HepG2 (cell line): ENCODE data around the gene SLC16A7. TPM values are rescaled to one million over a fixed set of nuclear protein-coding genes. Genes with fewer than 3 reads are reported as not detected.

Experiments
- ATAC-seq: fragments of 200-7000 bp; cut with Tn5 transposase; 3 replicates; pipeline ENCODE4 v1.9.1; 2020; ENCODE audit warnings: mild to moderate bottlenecking, moderate library complexity
- BruUV-seq: library from RNA; stranded (reverse); fragments of 400-500 nt; replicated peaks from 2 replicates; lab custom pipeline; 2021; lab: Mats Ljungman, UMichigan
- CTCF ChIA-PET: fragments of 300-600 bp; formaldehyde crosslinking; extraction: SDS; loops from one replicate; lab custom pipeline; 2021; ENCODE audit warnings: low total read pairs, inconsistent platforms, low intra/inter-chr PET ratio; lab: Yijun Ruan, JAX
- POLR2A ChIA-PET: fragments of 350-600 bp; sonication (Branson Sonifier 250); formaldehyde crosslinking; loops from one replicate; lab custom pipeline; 2020; ENCODE audit warnings: antibody characterized with exemption, inconsistent platforms; lab: Yijun Ruan, JAX
- DNase-seq: peaks from one replicate; pipeline ENCODE4 v3.0.0-alpha.2; 2015; ENCODE audit warnings: low spot score
- FAIRE-seq: peaks from 3 replicates; lab custom pipeline; 2011; peaks lifted over from hg19 to GRCh38; lab: Jason Lieb, UNC
- H2AFZ ChIP-seq: one replicate; pipeline ENCODE4 v1.6.1; 2011; ENCODE audit warnings: low read length, inconsistent platforms
- H3K27ac ChIP-seq: fragments of 300-600 bp; 3 replicates; pipeline ENCODE4 v1.8.0; 2011; ENCODE audit warnings: mixed run types, mild to moderate bottlenecking, mixed read lengths, low read length, inconsistent platforms; ENCODE audit not compliant: insufficient read depth; ENCODE audit errors: extremely low read length
- H3K27me3 ChIP-seq, 2 experiments: fragments of 200-600 bp in 1 of 2; 2 replicates in 1 of 2; 3 replicates in 1 of 2; pipeline versions ENCODE4 v1.6.0 to v1.8.0; 2011; ENCODE audit warnings: low read length in 2 of 2, mild to moderate bottlenecking in 2 of 2, moderate library complexity in 2 of 2, inconsistent platforms in 1 of 2; ENCODE audit not compliant: insufficient read depth in 2 of 2, control insufficient read depth in 1 of 2
- H3K36me3 ChIP-seq, 2 experiments: fragments of 200-600 bp in 1 of 2; replicated peaks in 1 of 2; 2 replicates in 1 of 2; 3 replicates in 1 of 2; pipeline versions ENCODE4 v1.5.1 to v1.8.0; 2011; ENCODE audit warnings: low read length in 2 of 2, inconsistent platforms in 1 of 2; ENCODE audit not compliant: insufficient read depth in 2 of 2, control insufficient read depth in 1 of 2
- H3K4me1 ChIP-seq: 2 replicates; pipeline ENCODE4 v1.5.1; 2012; ENCODE audit warnings: low read length, inconsistent platforms; ENCODE audit not compliant: insufficient read depth
- H3K4me2 ChIP-seq: 2 replicates; pipeline ENCODE4 v1.6.0; 2011; ENCODE audit warnings: low read depth, low read length, inconsistent platforms
- H3K4me3 ChIP-seq, 3 experiments: fragments of 200-600 bp in 1 of 3; sonication (generic), shearing (Covaris generic) in 1 of 3; replicated peaks in 1 of 3; 2 replicates each; pipeline ENCODE4 v1.5.1; 2011 to 2016; ENCODE audit warnings: low read length in 3 of 3, inconsistent platforms in 2 of 3, low read depth in 2 of 3, mild to moderate bottlenecking in 2 of 3, control low read depth in 1 of 3, mixed read lengths in 1 of 3; ENCODE audit not compliant: insufficient read depth in 1 of 3
- H3K79me2 ChIP-seq: one replicate; pipeline ENCODE4 v1.6.1; 2011; ENCODE audit warnings: low read length, inconsistent platforms; ENCODE audit not compliant: insufficient read depth
- H3K9ac ChIP-seq: 2 replicates; pipeline ENCODE4 v1.6.0; 2011; ENCODE audit warnings: mild to moderate bottlenecking, low read depth, low read length, inconsistent platforms; ENCODE audit not compliant: insufficient read depth
- H3K9me3 ChIP-seq: 2 replicates; pipeline ENCODE4 v1.5.1; 2012; ENCODE audit warnings: mild to moderate bottlenecking, low read length
- H4K20me1 ChIP-seq: 2 replicates; pipeline ENCODE4 v1.6.0; 2011; ENCODE audit warnings: inconsistent platforms, mild to moderate bottlenecking, low read length, moderate library complexity; ENCODE audit not compliant: insufficient read depth
- CEBPB ChIP-seq: IDR thresholded peaks from 2 replicates; pipeline ENCODE4 v1.6.1; 2011; ENCODE audit warnings: low read depth, low read length, improper control_type of control experiment, borderline replicate concordance
- CEBPG ChIP-seq: IDR thresholded peaks from 2 replicates; pipeline ENCODE4 v1.6.1; 2016
- DPF2 ChIP-seq: sonication (generic); formaldehyde crosslinking; IDR thresholded peaks from 2 replicates; pipeline ENCODE4 v1.4.0; 2020; ENCODE audit warnings: mild to moderate bottlenecking, low read depth, missing genetic modification reagents, borderline replicate concordance
- ELF3 ChIP-seq: IDR thresholded peaks from 2 replicates; pipeline ENCODE4 v1.6.1; 2016; ENCODE audit warnings: missing genetic modification reagents, missing compliant biosample characterization
- FOXP4 ChIP-seq: sonication (generic); formaldehyde crosslinking; IDR thresholded peaks from 2 replicates; pipeline ENCODE4 v1.4.0; 2020; ENCODE audit warnings: missing genetic modification reagents
- GFI1 ChIP-seq: sonication (generic); formaldehyde crosslinking; IDR thresholded peaks from 2 replicates; pipeline ENCODE4 v1.5.0; 2020; ENCODE audit warnings: missing genetic modification reagents, mild to moderate bottlenecking, borderline replicate concordance
- GMEB2 ChIP-seq: IDR thresholded peaks from 2 replicates; pipeline ENCODE4 v1.6.1; 2016; ENCODE audit warnings: missing biosample characterization, missing genetic modification reagents, low read depth
- HNF4A ChIP-seq: sonication (generic); formaldehyde crosslinking; IDR thresholded peaks from 2 replicates; pipeline ENCODE4 v1.4.0; 2020; ENCODE audit warnings: missing genetic modification reagents
- ISL2 ChIP-seq: sonication (generic); formaldehyde crosslinking; IDR thresholded peaks from 2 replicates; pipeline ENCODE4 v1.5.0; 2020; ENCODE audit warnings: missing genetic modification reagents
- PAXIP1 ChIP-seq: sonication (generic); formaldehyde crosslinking; conservative IDR thresholded peaks from 2 replicates; pipeline ENCODE4 v1.4.0; 2020; ENCODE audit warnings: mild to moderate bottlenecking, missing genetic modification reagents, moderate library complexity
- POGZ ChIP-seq: sonication (generic); formaldehyde crosslinking; IDR thresholded peaks from 2 replicates; pipeline ENCODE4 v1.4.0; 2020; ENCODE audit warnings: mild to moderate bottlenecking, missing genetic modification reagents
- RARA ChIP-seq: IDR thresholded peaks from 2 replicates; pipeline ENCODE4 v1.6.1; 2016; ENCODE audit warnings: missing genetic modification reagents, missing compliant biosample characterization
- YEATS4 ChIP-seq: sonication (generic); formaldehyde crosslinking; IDR thresholded peaks from 2 replicates; pipeline ENCODE4 v1.4.0; 2020; ENCODE audit warnings: missing genetic modification reagents, borderline replicate concordance
- ZBTB26 ChIP-seq: IDR thresholded peaks from 2 replicates; pipeline ENCODE4 v1.6.1; 2016; ENCODE audit warnings: missing compliant biosample characterization, missing genetic modification reagents, borderline replicate concordance
- ZKSCAN5 ChIP-seq: sonication (generic); formaldehyde crosslinking; IDR thresholded peaks from 2 replicates; pipeline ENCODE4 v1.5.1; 2020; ENCODE audit warnings: mild to moderate bottlenecking, missing genetic modification reagents
- ZNF746 ChIP-seq: sonication (generic); formaldehyde crosslinking; IDR thresholded peaks from 2 replicates; pipeline ENCODE4 v1.8.0; 2022; ENCODE audit warnings: mild to moderate bottlenecking, missing genetic modification reagents
- WGBS: methylation state at CpG from one replicate; pipeline ENCODE4 v1.1.6; 2017; ENCODE audit warnings: low lambda C conversion rate; 5-methylcytosine and 5-hydroxymethylcytosine counted together
- in situ Hi-C: cut with HindIII; loops from 2 replicates; pipeline ENCODE4 v1.10.0; 2017; ENCODE audit warnings: low pct_unique_long_range_greater_than_20kb; ENCODE audit not compliant: extremely low pct_ligation_motif_present
- intact Hi-C: fragments of 100-400 bp; cut with micrococcal nuclease; formaldehyde crosslinking; loops from one replicate; pipeline ENCODE4 v1.10.0; 2022; ENCODE audit not compliant: unreplicated experiment
- polyA plus RNA-seq, 8 experiments: library from polyadenylated mRNA; depleted of rRNA in 3 of 8; stranded (reverse) in 7 of 8; unstranded in 1 of 8; fragments of >200 nt; fragmentation: Illumina TruSeq in 4 of 8; extraction: Trizol in 4 of 8; gene quantifications; 2 replicates each; pipeline versions ENCODE4 v1.2.1 to v1.2.3, GENCODE V29; 2011 to 2016; ENCODE audit warnings: low read depth in 4 of 8, missing spikeins in 1 of 8, mixed read lengths in 1 of 8; ENCODE audit not compliant: insufficient read depth in 1 of 8
- total RNA-seq, 5 experiments: library from RNA; depleted of rRNA; stranded (reverse); fragments of >200 nt; fragmentation: Illumina TruSeq; extraction: Trizol; gene quantifications; 2 replicates each; pipeline ENCODE4 v1.2.3, GENCODE V29; 2016; ENCODE audit warnings: low read depth in 1 of 5

SLC16A7 gene
- total and polyA plus RNA-seq, 2 of the 13 experiments (the other 11 are each of a cell fraction or from before 2014, with no cell fraction given): 1.3 to 1.6 TPM

DNA sequence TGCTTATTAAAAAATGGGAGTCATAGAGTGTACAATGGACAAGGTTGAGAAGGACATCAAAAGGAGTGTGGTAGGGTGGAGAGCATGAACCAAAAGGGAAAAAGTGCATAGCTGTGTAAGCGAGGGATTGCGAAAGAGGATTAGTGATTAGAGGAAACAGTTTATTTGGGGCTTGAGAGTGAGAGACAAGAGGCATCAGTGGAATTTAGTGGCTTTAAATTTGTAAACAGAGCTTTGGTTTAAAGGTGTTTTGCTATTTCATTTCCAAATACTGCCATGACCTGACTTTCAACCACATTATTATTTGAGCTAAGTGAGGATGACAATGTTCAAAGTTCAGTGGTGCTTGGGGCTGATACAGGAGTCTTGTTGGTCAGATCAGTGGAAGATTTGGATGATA is 53.4 kb downstream of the SLC16A7 start:
- Histone ChIP-seq H3K4me2 (no peak overlapping the region), H3K9ac (no peak overlapping the region), H3K4me3 (no peak overlapping the region), H2AFZ (no peak overlapping the region), H3K9me3 (peaks cover 52% of the 10 kb centered on the region), H3K4me1 (peaks cover 17% of the 10 kb centered on the region), H3K27ac (no peak overlapping the region), H4K20me1 (no peaks in the 10 kb centered on the region), H3K36me3 (no peaks in the 10 kb centered on the region), H3K79me2 (no peaks in the 10 kb centered on the region), H3K27me3 (no peaks in the 10 kb centered on the region)
- no peak for FAIRE-seq
- CTCF ChIA-PET: no interaction called here
- in situ Hi-C loops: no loop called here
- POLR2A ChIA-PET: no interaction called here
- ATAC-seq: no peak
- WGBS: 5% methylated on average over 2 of the region's 2 CpGs
- BruUV-seq: no TSS peak
- intact Hi-C loops: loop anchor here (2.0 kb wide), 1 partner anchor 30 kb away; no protein-coding TSS in a partner anchor
- DNase-seq: peak; percentile 63
- TF ChIP-seq RARA: peak; percentile 63
- TF ChIP-seq ZBTB26 (CRISPR knock-in tag): no peak
- 0 out of 2 replicates have a peak, but pooled peaks have one; percentile 18 for TF ChIP-seq ISL2 (CRISPR knock-in tag)
- TF ChIP-seq POGZ (CRISPR knock-in tag): 0 out of 2 replicates have a peak, but pooled peaks have one; percentile 29
- TF ChIP-seq CEBPG (CRISPR knock-in tag): peak; percentile 48
- no peak for TF ChIP-seq YEATS4 (CRISPR knock-in tag)
- 0 out of 2 replicates have a peak, but pooled peaks have one; percentile 24 for TF ChIP-seq FOXP4
- TF ChIP-seq GFI1 (CRISPR knock-in tag): 0 out of 2 replicates have a peak, but pooled peaks have one; percentile 21
- TF ChIP-seq CEBPB: peak; percentile 68; the same call in 1 of the 2 replicates
- TF ChIP-seq PAXIP1 (CRISPR knock-in tag): peak; percentile 48; the same call in 1 of the 2 replicates
- TF ChIP-seq ZKSCAN5: no peak
- TF ChIP-seq ELF3 (CRISPR knock-in tag): peak; percentile 31; the same call in 1 of the 2 replicates
- no peak for TF ChIP-seq DPF2 (CRISPR knock-in tag)
- TF ChIP-seq HNF4A (CRISPR knock-in tag): peak; percentile 33; the same call in 1 of the 2 replicates
- TF ChIP-seq ZNF746 (CRISPR knock-in tag): no peak
- no peak for TF ChIP-seq GMEB2 (CRISPR knock-in tag)
